PFSK-1 (cell line): ENCODE results near the gene PDCD6IP.

ENCODE experiments used
- SIN3A ChIP-seq: IDR thresholded peaks from 2 replicates; pipeline ENCODE4 v1.6.1; 2012; ENCODE audit warnings: mild to moderate bottlenecking, low read length, moderate library complexity, borderline replicate concordance; ENCODE audit not compliant: insufficient read depth
- TAF1 ChIP-seq: IDR thresholded peaks from 2 replicates; pipeline ENCODE4 v1.6.1; 2012; ENCODE audit warnings: low read length, control low read depth, borderline replicate concordance; ENCODE audit not compliant: insufficient read depth

DNA sequence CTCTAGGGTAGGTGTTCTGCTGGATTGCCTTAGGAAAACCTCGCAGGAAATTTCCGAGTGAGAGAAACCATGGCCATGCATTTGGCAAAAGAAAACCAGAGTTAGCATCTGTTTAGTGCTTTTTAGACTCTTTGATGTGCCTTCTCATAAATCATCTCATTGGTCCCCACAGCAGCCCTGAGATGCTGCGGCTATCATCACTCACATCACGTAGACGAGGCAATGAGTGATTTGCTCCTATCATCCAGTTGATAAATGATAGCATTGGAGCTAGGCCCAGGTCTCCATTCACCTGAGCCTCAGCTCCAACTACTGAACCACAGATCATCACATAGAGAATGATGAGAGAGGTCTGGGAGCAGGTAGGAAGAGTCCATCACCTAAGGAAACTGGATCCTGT is 111.1 kb downstream of the PDCD6IP start:
- TF ChIP-seq SIN3A: no peak
- TF ChIP-seq TAF1: no peak
